ENCODE data around the gene SNAI1. TPM values are rescaled to one million over a fixed set of nuclear protein-coding genes. Genes with fewer than 3 reads are reported as not detected.

SNAI1 gene
- total RNA-seq, 6 experiments from 2014 or later = 4.7 to 6.8 (median 5.2) TPM

DNA sequence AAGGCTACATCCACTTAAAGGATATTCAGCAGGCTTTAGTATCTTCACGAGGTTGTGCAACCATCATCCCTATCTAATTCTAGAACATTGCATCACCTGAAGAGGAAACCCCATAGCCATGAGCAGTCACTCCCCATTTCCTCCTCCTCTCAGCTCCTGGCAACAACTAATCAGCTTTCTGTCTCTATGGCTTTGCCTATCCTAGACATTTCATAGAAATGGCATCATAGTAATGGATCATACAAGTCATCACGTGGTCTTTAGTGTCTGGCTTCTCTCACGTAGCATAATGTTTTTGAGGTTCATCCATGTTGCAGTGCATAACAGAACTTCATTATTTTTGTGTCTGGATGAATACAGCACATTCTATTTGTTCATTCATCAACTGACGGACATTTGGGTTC lies 20.5 kb downstream of the SNAI1 start:
- Mint-ChIP-seq H3K36me3 (ENCODE audit: low read depth) (no peaks in the 10 kb centered on the region), H3K4me3 (no peak overlapping the region), H3K4me1 (ENCODE audit: low read depth) (peaks cover 8% of the 10 kb centered on the region), H3K27me3 (ENCODE audit: insufficient read depth) (peaks cover 2% of the 10 kb centered on the region; the same call in 1 of the 2 replicates), H3K9me3 (no peaks in the 10 kb centered on the region), H3K27ac (peak overlapping the region; percentile 24)
- DNase-seq = peak; percentile 81
- TF ChIP-seq, protein P1, sequence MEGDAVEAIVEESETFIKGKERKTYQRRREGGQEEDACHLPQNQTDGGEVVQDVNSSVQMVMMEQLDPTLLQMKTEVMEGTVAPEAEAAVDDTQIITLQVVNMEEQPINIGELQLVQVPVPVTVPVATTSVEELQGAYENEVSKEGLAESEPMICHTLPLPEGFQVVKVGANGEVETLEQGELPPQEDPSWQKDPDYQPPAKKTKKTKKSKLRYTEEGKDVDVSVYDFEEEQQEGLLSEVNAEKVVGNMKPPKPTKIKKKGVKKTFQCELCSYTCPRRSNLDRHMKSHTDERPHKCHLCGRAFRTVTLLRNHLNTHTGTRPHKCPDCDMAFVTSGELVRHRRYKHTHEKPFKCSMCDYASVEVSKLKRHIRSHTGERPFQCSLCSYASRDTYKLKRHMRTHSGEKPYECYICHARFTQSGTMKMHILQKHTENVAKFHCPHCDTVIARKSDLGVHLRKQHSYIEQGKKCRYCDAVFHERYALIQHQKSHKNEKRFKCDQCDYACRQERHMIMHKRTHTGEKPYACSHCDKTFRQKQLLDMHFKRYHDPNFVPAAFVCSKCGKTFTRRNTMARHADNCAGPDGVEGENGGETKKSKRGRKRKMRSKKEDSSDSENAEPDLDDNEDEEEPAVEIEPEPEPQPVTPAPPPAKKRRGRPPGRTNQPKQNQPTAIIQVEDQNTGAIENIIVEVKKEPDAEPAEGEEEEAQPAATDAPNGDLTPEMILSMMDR (IDR thresholded peaks at IDR 0.05) = no peak

DNA sequence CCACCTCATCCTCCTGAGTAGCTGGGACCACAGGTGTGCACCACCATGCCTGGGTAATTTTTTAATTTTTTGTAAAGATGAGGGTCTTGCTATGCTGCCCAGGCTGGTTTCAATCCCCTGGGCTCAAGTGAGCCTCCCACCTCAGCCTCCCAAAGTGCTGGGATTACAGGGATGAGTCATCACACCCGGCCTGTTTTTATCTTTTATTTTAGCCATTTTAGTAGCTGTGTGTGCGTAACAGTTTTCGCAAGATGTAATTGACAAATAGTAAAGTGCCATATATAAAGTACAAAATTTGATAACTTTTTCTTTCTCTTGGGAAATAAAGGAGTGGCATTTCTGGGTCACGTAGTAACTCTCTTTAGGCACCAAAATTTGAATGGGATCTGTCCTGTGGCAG lies 21.4 kb downstream of the SNAI1 start:
- Mint-ChIP-seq H3K4me3 (no peak overlapping the region), H3K36me3 (ENCODE audit: low read depth) (no peaks in the 10 kb centered on the region), H3K4me1 (ENCODE audit: low read depth) (peaks cover 8% of the 10 kb centered on the region), H3K27me3 (ENCODE audit: insufficient read depth) (peaks cover 2% of the 10 kb centered on the region; the same call in 1 of the 2 replicates), H3K9me3 (no peaks in the 10 kb centered on the region), H3K27ac (no peak overlapping the region)
- DNase-seq = no peak
- TF ChIP-seq, protein P1 (IDR thresholded peaks at IDR 0.05) = no peak

DNA sequence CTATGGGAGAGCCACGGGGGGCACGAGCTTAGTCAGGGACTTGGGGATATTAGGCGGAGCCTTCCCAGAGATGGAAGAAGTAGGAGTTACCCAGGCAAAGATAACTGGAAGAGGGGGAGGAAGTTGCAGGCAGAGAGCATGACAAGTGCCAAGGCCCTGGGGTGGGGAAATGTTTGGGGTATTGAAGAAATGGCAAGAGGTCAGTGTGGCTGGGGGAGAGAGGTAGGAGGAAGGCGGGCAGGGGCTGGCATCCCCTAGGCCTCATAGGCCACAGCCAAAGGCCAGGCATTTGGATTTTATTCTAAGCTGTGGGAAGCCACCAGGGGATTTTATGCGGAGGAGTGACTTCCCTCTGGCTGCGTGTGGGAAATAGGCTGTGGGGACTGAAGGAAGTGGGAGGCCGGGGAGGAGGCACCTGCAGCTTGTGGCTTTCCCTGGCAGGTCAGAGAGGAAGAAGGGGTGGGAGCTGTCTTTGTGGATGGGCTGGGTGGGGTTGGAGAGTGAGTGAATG lies 22.7 kb downstream of the SNAI1 start:
- Mint-ChIP-seq H3K4me3 (no peak overlapping the region), H3K4me1 (ENCODE audit: low read depth) (peaks cover 8% of the 10 kb centered on the region), H3K27ac (no peak overlapping the region), H3K27me3 (ENCODE audit: insufficient read depth) (peaks cover 2% of the 10 kb centered on the region), H3K9me3 (no peaks in the 10 kb centered on the region), H3K36me3 (ENCODE audit: low read depth) (no peaks in the 10 kb centered on the region)
- TF ChIP-seq, protein P1 (IDR thresholded peaks at IDR 0.05) = no peak
- DNase-seq = no peak

DNA sequence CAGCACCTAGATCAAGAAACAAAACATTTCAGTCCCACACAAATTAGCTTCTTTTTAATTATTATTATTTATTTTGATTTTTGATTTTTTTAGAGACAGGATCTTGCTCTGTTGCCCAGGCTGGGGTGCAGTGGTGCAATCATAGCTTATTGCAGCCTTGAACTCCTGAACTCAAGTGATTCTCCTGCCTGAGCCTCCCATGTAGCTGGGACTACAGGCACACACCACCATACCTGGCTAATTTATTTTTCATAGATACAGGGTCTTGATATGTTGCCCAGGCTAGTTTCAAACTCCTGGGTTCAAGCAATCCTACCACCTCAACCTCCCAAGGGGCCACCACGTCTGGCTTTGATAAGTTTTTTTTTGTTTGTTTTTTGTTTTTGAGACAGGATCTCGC lies 24.6 kb downstream of the SNAI1 start:
- H3K9me3 Mint-ChIP-seq = no peaks in the 10 kb centered on the region
- no peak for DNase-seq
- no peaks in the 10 kb centered on the region for H3K36me3 Mint-ChIP-seq (ENCODE audit: low read depth)
- no peak overlapping the region for H3K4me3 Mint-ChIP-seq
- H3K27me3 Mint-ChIP-seq (ENCODE audit: insufficient read depth) = peaks cover 4% of the 10 kb centered on the region
- peaks cover 8% of the 10 kb centered on the region for H3K4me1 Mint-ChIP-seq (ENCODE audit: low read depth)
- TF ChIP-seq, protein P1 (IDR thresholded peaks at IDR 0.05) = no peak
- no peak overlapping the region for H3K27ac Mint-ChIP-seq

DNA sequence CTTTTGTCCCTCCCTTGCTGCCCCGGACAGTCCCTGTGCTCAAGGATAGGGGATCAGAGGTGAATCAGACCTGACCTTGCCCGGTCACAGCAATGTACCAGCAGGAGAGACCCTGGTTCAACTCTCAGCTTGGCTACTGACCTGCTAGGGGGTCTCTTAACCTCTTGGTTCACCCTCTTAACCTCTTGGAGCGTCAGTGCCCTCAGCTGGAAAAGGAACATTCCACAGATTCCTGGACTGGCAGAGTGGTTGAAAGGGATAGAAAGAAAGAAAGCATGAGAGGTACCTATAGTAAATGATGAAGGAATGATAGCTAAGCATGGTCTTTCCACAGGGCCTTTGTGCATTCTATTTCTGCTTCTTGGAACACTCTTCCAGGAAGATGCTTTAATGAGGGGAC lies 25.2 kb downstream of the SNAI1 start:
- TF ChIP-seq, protein P1 (IDR thresholded peaks at IDR 0.05) = no peak
- Mint-ChIP-seq H3K36me3 (ENCODE audit: low read depth) (no peaks in the 10 kb centered on the region), H3K9me3 (no peaks in the 10 kb centered on the region), H3K4me3 (no peak overlapping the region), H3K4me1 (ENCODE audit: low read depth) (peaks cover 7% of the 10 kb centered on the region), H3K27me3 (ENCODE audit: insufficient read depth) (peaks cover 4% of the 10 kb centered on the region), H3K27ac (no peak overlapping the region)
- DNase-seq = no peak
